ENCODE results near the gene CFAP299.

DNA sequence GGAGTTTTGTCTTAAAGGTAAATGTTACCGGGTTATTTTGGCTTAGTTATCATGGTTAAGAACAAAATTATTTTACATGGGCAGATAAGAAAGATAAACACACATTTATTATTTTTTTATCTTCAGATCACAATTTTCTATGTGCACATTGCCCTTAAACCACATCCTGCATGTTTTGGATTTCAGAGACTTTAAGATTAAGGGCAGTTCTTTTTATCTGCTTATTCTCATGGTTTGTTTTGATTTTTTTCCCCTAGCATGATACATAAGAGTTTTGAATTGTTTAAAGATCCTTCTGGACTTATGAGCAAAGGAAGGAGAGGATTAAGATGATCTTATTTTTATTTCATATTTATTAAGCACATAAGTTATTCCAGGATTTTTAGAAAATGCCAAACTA, 504.9 kb downstream of the CFAP299 start:
- TF ChIP-seq, protein P1, sequence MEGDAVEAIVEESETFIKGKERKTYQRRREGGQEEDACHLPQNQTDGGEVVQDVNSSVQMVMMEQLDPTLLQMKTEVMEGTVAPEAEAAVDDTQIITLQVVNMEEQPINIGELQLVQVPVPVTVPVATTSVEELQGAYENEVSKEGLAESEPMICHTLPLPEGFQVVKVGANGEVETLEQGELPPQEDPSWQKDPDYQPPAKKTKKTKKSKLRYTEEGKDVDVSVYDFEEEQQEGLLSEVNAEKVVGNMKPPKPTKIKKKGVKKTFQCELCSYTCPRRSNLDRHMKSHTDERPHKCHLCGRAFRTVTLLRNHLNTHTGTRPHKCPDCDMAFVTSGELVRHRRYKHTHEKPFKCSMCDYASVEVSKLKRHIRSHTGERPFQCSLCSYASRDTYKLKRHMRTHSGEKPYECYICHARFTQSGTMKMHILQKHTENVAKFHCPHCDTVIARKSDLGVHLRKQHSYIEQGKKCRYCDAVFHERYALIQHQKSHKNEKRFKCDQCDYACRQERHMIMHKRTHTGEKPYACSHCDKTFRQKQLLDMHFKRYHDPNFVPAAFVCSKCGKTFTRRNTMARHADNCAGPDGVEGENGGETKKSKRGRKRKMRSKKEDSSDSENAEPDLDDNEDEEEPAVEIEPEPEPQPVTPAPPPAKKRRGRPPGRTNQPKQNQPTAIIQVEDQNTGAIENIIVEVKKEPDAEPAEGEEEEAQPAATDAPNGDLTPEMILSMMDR (IDR thresholded peaks at IDR 0.05; ENCODE audit: poor library complexity) = no peak
- TF ChIP-seq EZH2 (IDR thresholded peaks at IDR 0.05; ENCODE audit: borderline replicate concordance) = no peak
